ENCODE results near the gene AFF3. TPM values are rescaled to one million over a fixed set of nuclear protein-coding genes. Genes with fewer than 3 reads are reported as not detected.

The AFF3 gene
- total and polyA plus RNA-seq, 2 donors (not counting 1 experiment from before 2014, with no cell fraction given), result 0.50 to 2.5 TPM

DNA sequence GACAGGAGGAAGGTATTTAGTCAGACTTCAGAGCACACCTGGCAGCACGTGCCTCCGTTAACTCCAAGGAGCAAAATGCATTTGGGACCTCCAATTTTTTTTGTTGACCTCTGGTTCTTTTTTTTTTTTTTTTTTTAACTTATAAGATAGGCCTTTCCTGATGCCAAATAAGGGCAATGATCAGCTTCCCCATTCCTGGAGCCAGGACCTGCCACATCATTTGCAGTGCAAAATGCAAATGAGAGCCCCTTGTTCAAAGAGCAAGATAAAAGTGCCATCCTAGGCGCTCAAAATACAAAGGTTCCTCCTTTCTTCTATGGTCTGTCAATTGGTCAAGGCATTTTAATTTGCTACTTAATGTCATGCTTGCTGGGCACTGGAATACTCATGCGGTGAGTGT, 519.4 kb downstream of the AFF3 start:
- DNase-seq (ENCODE audit: low read depth in 2 of 2), result no peak
- H3K9ac ChIP-seq (ENCODE audit: insufficient read depth, low read length), result no peak overlapping the region

GRCh38 chr2:99622534-99622933, 519.9 kb downstream of the AFF3 start:
- TF ChIP-seq EZH2 (IDR thresholded peaks at IDR 0.05; ENCODE audit: low read length, missing control alignments) (no peak), CTCF (conservative IDR thresholded peaks at IDR 0.05 in 1 of 2, IDR thresholded peaks at IDR 0.05 in 1 of 2; ENCODE audit: low read depth in 1 of 2, low read length in 2 of 2) (no peak)
- Histone ChIP-seq H3K4me3 (replicated peaks in 1 of 4; ENCODE audit: control extremely low read depth in 1 of 4, insufficient read depth in 1 of 4, low read depth in 3 of 4, low read length in 4 of 4) (no peak overlapping the region), H3K9ac (ENCODE audit: insufficient read depth, low read length) (no peak overlapping the region), H3K4me1 (ENCODE audit: control insufficient read depth, extremely low read depth, insufficient read depth, low read length) (no peaks in the 10 kb centered on the region), H4K20me1 (ENCODE audit: control insufficient read depth, extremely low read depth, insufficient read depth, low read length) (no peaks in the 10 kb centered on the region), H2AFZ (ENCODE audit: low read length) (no peak overlapping the region), H3K4me2 (ENCODE audit: extremely low read depth, insufficient read depth, low read length) (no peak overlapping the region), H3K9me3 (ENCODE audit: control insufficient read depth, insufficient read depth, low read depth, low read length) (no peaks in the 10 kb centered on the region), H3K27ac (ENCODE audit: insufficient read depth, low read length) (no peak overlapping the region), H3K27me3 (ENCODE audit: control insufficient read depth, insufficient read depth, low read length) (peaks cover 2% of the 10 kb centered on the region), H3K79me2 (ENCODE audit: control insufficient read depth, insufficient read depth, low read length) (no peaks in the 10 kb centered on the region), H3K36me3 (ENCODE audit: control insufficient read depth, insufficient read depth, low read length) (no peaks in the 10 kb centered on the region)
- peak in 1 of 2 donors; percentile 34 for DNase-seq (ENCODE audit: low read depth in 2 of 2)

More for the DNA sequence above, 519.4 kb downstream of the AFF3 start:
- Histone ChIP-seq H3K4me1 (ENCODE audit: control insufficient read depth, extremely low read depth, insufficient read depth, low read length) (no peaks in the 10 kb centered on the region), H3K4me2 (ENCODE audit: extremely low read depth, insufficient read depth, low read length) (no peak overlapping the region), H3K36me3 (ENCODE audit: control insufficient read depth, insufficient read depth, low read length) (no peaks in the 10 kb centered on the region), H3K79me2 (ENCODE audit: control insufficient read depth, insufficient read depth, low read length) (no peaks in the 10 kb centered on the region), H3K27me3 (ENCODE audit: control insufficient read depth, insufficient read depth, low read length) (peaks cover 2% of the 10 kb centered on the region), H2AFZ (ENCODE audit: low read length) (no peak overlapping the region), H3K4me3 (replicated peaks in 1 of 4; ENCODE audit: control extremely low read depth in 1 of 4, insufficient read depth in 1 of 4, low read depth in 3 of 4, low read length in 4 of 4) (no peak overlapping the region), H4K20me1 (ENCODE audit: control insufficient read depth, extremely low read depth, insufficient read depth, low read length) (no peaks in the 10 kb centered on the region), H3K27ac (ENCODE audit: insufficient read depth, low read length) (no peak overlapping the region), H3K9me3 (ENCODE audit: control insufficient read depth, insufficient read depth, low read depth, low read length) (no peaks in the 10 kb centered on the region)
- TF ChIP-seq CTCF (conservative IDR thresholded peaks at IDR 0.05 in 1 of 2, IDR thresholded peaks at IDR 0.05 in 1 of 2; ENCODE audit: low read depth in 1 of 2, low read length in 2 of 2) (no peak), EZH2 (IDR thresholded peaks at IDR 0.05; ENCODE audit: low read length, missing control alignments) (no peak)

DNA sequence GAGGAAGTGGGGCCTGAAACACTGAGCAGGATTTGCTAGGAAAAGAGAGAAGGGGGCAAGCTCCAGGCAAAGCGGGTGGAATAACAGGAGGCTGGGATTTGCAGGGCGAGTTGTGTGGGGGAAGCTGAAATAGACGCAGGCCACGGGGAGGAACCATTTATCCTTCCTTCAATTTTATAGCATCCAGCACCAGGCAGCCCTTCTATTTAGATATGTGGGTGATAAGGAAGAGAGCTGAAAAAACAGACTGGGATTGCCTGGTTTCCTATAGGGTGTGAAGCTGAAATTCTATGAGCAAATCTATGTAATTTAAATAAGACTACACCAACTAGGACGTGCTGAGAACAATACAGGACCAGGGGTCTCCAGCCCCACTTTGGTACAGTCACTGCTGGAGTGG, 520.6 kb downstream of the AFF3 start:
- Histone ChIP-seq H3K79me2 (ENCODE audit: control insufficient read depth, insufficient read depth, low read length) (no peaks in the 10 kb centered on the region), H3K27me3 (ENCODE audit: control insufficient read depth, insufficient read depth, low read length) (peaks cover 2% of the 10 kb centered on the region), H3K4me1 (ENCODE audit: control insufficient read depth, extremely low read depth, insufficient read depth, low read length) (no peaks in the 10 kb centered on the region), H3K9ac (ENCODE audit: insufficient read depth, low read length) (no peak overlapping the region), H3K36me3 (ENCODE audit: control insufficient read depth, insufficient read depth, low read length) (no peaks in the 10 kb centered on the region), H3K4me3 (replicated peaks in 1 of 4; ENCODE audit: control extremely low read depth in 1 of 4, insufficient read depth in 1 of 4, low read depth in 3 of 4, low read length in 4 of 4) (no peak overlapping the region), H2AFZ (ENCODE audit: low read length) (no peak overlapping the region), H3K27ac (ENCODE audit: insufficient read depth, low read length) (no peak overlapping the region), H3K9me3 (ENCODE audit: control insufficient read depth, insufficient read depth, low read depth, low read length) (no peaks in the 10 kb centered on the region), H4K20me1 (ENCODE audit: control insufficient read depth, extremely low read depth, insufficient read depth, low read length) (no peaks in the 10 kb centered on the region), H3K4me2 (ENCODE audit: extremely low read depth, insufficient read depth, low read length) (no peak overlapping the region)
- no peak for TF ChIP-seq EZH2 (IDR thresholded peaks at IDR 0.05; ENCODE audit: low read length, missing control alignments)
- TF ChIP-seq CTCF (conservative IDR thresholded peaks at IDR 0.05 in 1 of 2, IDR thresholded peaks at IDR 0.05 in 1 of 2; ENCODE audit: low read depth in 1 of 2, low read length in 2 of 2), result no peak
- no peak for DNase-seq (ENCODE audit: low read depth in 2 of 2)

Measured in fibroblast of lung (primary cell).